Type B pancreatic cell (in vitro differentiated cells): Measurements from ENCODE around the gene GPC5. TPM values are rescaled to one million over a fixed set of nuclear protein-coding genes. Genes with fewer than 3 reads are reported as not detected.
"Not testable (repeated sequence)": the region's sequence is repeated elsewhere in the genome, so short reads cannot be mapped to it uniquely, and the experiment has no call there.

Experiments
- DNase-seq: peaks from one replicate; pipeline ENCODE4 v3.0.0; 2021; ENCODE audit warnings: mixed read lengths; ENCODE audit not compliant: unreplicated experiment; ENCODE audit errors: extremely low spot score
- H3K27ac Mint-ChIP-seq: 2 replicates; pipeline ENCODE4 v1.8.0; 2021; ENCODE audit warnings: mild to moderate bottlenecking, mixed read lengths
- H3K27me3 Mint-ChIP-seq: 2 replicates; pipeline ENCODE4 v1.8.0; 2021; ENCODE audit warnings: mixed read lengths
- H3K36me3 Mint-ChIP-seq: 2 replicates; pipeline ENCODE4 v1.8.0; 2021; ENCODE audit warnings: mixed read lengths
- H3K4me1 Mint-ChIP-seq: one replicate; pipeline ENCODE4 v1.8.0; 2021; ENCODE audit warnings: mixed read lengths; ENCODE audit not compliant: unreplicated experiment
- H3K4me3 Mint-ChIP-seq: 2 replicates; pipeline ENCODE4 v1.8.0; 2021; ENCODE audit warnings: mild to moderate bottlenecking, mixed read lengths
- H3K9me3 Mint-ChIP-seq: 2 replicates; pipeline ENCODE4 v1.8.0; 2021; ENCODE audit warnings: mixed read lengths
- CTCF ChIP-seq: fragments of 200-600 bp; sonication (generic); conservative IDR thresholded peaks from 2 replicates; pipeline ENCODE4 v1.5.0; 2021; ENCODE audit warnings: antibody characterized with exemption, mild to moderate bottlenecking
- total RNA-seq: library from RNA; stranded (reverse); gene quantifications from 2 replicates; pipeline ENCODE4 v1.2.1, GENCODE V29; 2021; ENCODE audit warnings: low replicate concordance

GPC5 gene
- total RNA-seq, 1 donor from 2014 or later = 2.8 TPM

- Mint-ChIP-seq H3K4me3 (no peak overlapping the region), H3K4me1 (no peaks in the 10 kb centered on the region), H3K27ac (no peak overlapping the region), H3K9me3 (no peaks in the 10 kb centered on the region), H3K36me3 (no peaks in the 10 kb centered on the region), H3K27me3 (no peaks in the 10 kb centered on the region)
- TF ChIP-seq CTCF = no peak
- DNase-seq = no peak
Observed at GRCh38 chr13:92735909-92736308, 1337.5 kb downstream of the GPC5 start.

- H3K27ac Mint-ChIP-seq = no peak overlapping the region
- no peak for TF ChIP-seq CTCF
Observed at GRCh38 chr13:92739306-92739818, 1340.9 kb downstream of the GPC5 start.

GRCh38 chr13:92743992-92744391 is 1345.6 kb downstream of the GPC5 start:
- no peak for TF ChIP-seq CTCF
- Mint-ChIP-seq H3K27me3 (no peaks in the 10 kb centered on the region), H3K9me3 (no peaks in the 10 kb centered on the region), H3K4me1 (no peaks in the 10 kb centered on the region), H3K4me3 (no peak overlapping the region), H3K36me3 (no peaks in the 10 kb centered on the region), H3K27ac (no peak overlapping the region)
- no peak for DNase-seq

More at GRCh38 chr13:92739306-92739818, 1340.9 kb downstream of the GPC5 start:
- Mint-ChIP-seq H3K36me3 (no peaks in the 10 kb centered on the region), H3K4me3 (no peak overlapping the region), H3K4me1 (no peaks in the 10 kb centered on the region), H3K27me3 (no peaks in the 10 kb centered on the region), H3K9me3 (no peaks in the 10 kb centered on the region)
- no peak for DNase-seq

GRCh38 chr13:92745258-92745657 is 1346.8 kb downstream of the GPC5 start:
- H3K4me1 Mint-ChIP-seq = no peaks in the 10 kb centered on the region
- no peak for TF ChIP-seq CTCF
- H3K9me3 Mint-ChIP-seq = no peaks in the 10 kb centered on the region
- no peak overlapping the region for H3K4me3 Mint-ChIP-seq
- H3K27me3 Mint-ChIP-seq = no peaks in the 10 kb centered on the region
- DNase-seq = no peak
- no peaks in the 10 kb centered on the region for H3K36me3 Mint-ChIP-seq
- H3K27ac Mint-ChIP-seq = no peak overlapping the region

GRCh38 chr13:92752705-92753104 is 1354.3 kb downstream of the GPC5 start:
- H3K4me3 Mint-ChIP-seq, H3K36me3 Mint-ChIP-seq, H3K27ac Mint-ChIP-seq, H3K9me3 Mint-ChIP-seq, H3K27me3 Mint-ChIP-seq, DNase-seq, H3K4me1 Mint-ChIP-seq: not testable (repeated sequence)

GRCh38 chr13:92761710-92762109 is 1363.3 kb downstream of the GPC5 start:
- Mint-ChIP-seq H3K4me3 (no peak overlapping the region), H3K27me3 (no peaks in the 10 kb centered on the region), H3K4me1 (no peaks in the 10 kb centered on the region), H3K27ac (no peak overlapping the region), H3K9me3 (peaks cover 18% of the 10 kb centered on the region), H3K36me3 (no peaks in the 10 kb centered on the region)
- no peak for TF ChIP-seq CTCF
- no peak for DNase-seq
